Upper lobe of left lung (tissue), 6 donors: ENCODE results near the gene CYP19A1. TPM values are rescaled to one million over a fixed set of nuclear protein-coding genes. Genes with fewer than 3 reads are reported as not detected.

Source experiments
- ATAC-seq, 2 donors: fragments of 200-7000 bp; cut with Tn5 transposase; one replicate each; pipeline ENCODE4 v1.9.1; 2022; ENCODE audit warnings: mild to moderate bottlenecking in 2 of 2, moderate library complexity in 2 of 2; ENCODE audit not compliant: low FRiP score in 2 of 2
- DNase-seq, 2 donors: peaks; one replicate each; pipeline ENCODE4 v3.0.0-alpha.2; 2019 to 2020
- H3K27ac ChIP-seq, 4 donors: fragments of 200-600 bp; sonication (generic); one replicate each; pipeline ENCODE4 v1.5.1; 2016 to 2019
- H3K27me3 ChIP-seq, 4 donors: fragments of 200-600 bp; sonication (generic); one replicate each; pipeline ENCODE4 v1.5.1; 2017 to 2019
- H3K36me3 ChIP-seq, 4 donors: fragments of 200-600 bp; sonication (generic); one replicate each; pipeline ENCODE4 v1.5.1; 2016 to 2019
- H3K4me1 ChIP-seq, 4 donors: fragments of 200-600 bp; sonication (generic); one replicate each; pipeline ENCODE4 v1.5.1; 2018 to 2019
- H3K4me3 ChIP-seq, 4 donors: fragments of 200-600 bp; sonication (generic); one replicate each; pipeline ENCODE4 v1.5.1; 2017 to 2019; ENCODE audit warnings: mild to moderate bottlenecking in 2 of 4, moderate library complexity in 1 of 4
- H3K9me3 ChIP-seq, 4 donors: fragments of 200-600 bp; sonication (generic); one replicate each; pipeline ENCODE4 v1.5.1; 2018 to 2019
- CTCF ChIP-seq, 6 experiments: fragments of 450-650 bp in 4 of 6; fragments of 200-600 bp in 2 of 6; sonication (generic) in 2 of 6; IDR thresholded peaks; one replicate each; pipeline ENCODE4 v1.5.1; 2016 to 2019; ENCODE audit warnings: antibody characterized with exemption in 6 of 6
- EP300 ChIP-seq, 4 donors: sonication (generic); formaldehyde crosslinking; IDR thresholded peaks; one replicate each; pipeline ENCODE4 v1.5.1; 2017; ENCODE audit warnings: antibody characterized with exemption in 4 of 4, control low read depth in 2 of 4
- POLR2A ChIP-seq, 4 donors: fragments of 450-650 bp; IDR thresholded peaks; one replicate each; pipeline ENCODE4 v1.5.1; 2016 to 2017; ENCODE audit warnings: antibody characterized with exemption in 4 of 4, mild to moderate bottlenecking in 2 of 4
- POLR2AphosphoS5 ChIP-seq, 2 donors: sonication (generic); formaldehyde crosslinking; IDR thresholded peaks; one replicate each; pipeline ENCODE4 v1.5.1; 2017; ENCODE audit warnings: antibody characterized with exemption in 2 of 2
- WGBS, 2 donors: methylation state at CpG; one replicate each; pipeline ENCODE4 v1.1.5; 2017 to 2018; 5-methylcytosine and 5-hydroxymethylcytosine counted together
- total RNA-seq, 6 donors: library from RNA; depleted of rRNA in 4 of 6; stranded (reverse); fragments of >200 nt in 4 of 6; gene quantifications; one replicate each; pipeline versions ENCODE4 v1.1.0 to v1.2.1, GENCODE V29; 2016 to 2021
- donor health status: DM: no; HTN: no; CAD: no; lungs with moderate emphysema.
- donor health status: DM: no; HTN: yes; CAD: no; lungs with severe emphysema.

The CYP19A1 gene
- total RNA-seq = 1 to 10 TPM in 2 of 6 donors, under 1 TPM in 2, not detected in 2; 0.52 to 8.4 (median 1.0) TPM

DNA sequence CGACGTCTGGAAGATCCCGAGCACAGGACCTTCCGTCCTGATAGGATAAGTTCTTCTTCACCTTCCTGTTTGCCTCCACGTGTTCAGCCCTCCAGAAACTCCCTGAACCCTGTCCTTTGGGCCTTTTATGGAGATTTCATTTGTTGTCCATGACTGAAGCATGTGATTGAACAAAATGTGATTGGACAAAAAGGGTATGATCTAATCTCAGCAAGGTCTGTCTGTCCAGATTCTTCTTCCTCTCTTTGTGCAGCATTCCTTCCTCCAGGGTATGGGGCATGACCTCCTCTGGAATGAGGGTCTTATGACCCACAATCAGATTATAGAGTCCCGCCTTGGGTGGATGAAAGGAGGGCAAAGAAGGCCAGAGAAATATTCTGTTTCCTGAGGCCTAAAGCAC is at the start of gene CYP19A1:
TSS of gene CYP19A1 (minus strand) at position 101 of the 400 bp plus-strand sequence. CDS start 95,684 bp downstream, outside the sequence.
- Histone ChIP-seq H3K27ac (no peak within 1 kb of the TSS), H3K36me3 (no peaks in the 10 kb centered on the region), H3K27me3 (no peaks in the 10 kb centered on the region), H3K4me1 (peaks cover 13 to 26% (median 21%) of the 10 kb centered on the region in 4 donors), H3K9me3 (no peaks in the 10 kb centered on the region), H3K4me3 (no peak within 1 kb of the TSS)
- TF ChIP-seq POLR2AphosphoS5 (IDR thresholded peaks at IDR 0.05) (no peak), CTCF (IDR thresholded peaks at IDR 0.05) (no peak), POLR2A (IDR thresholded peaks at IDR 0.05) (no peak)
- DNase-seq (no peak), ATAC-seq (no peak)
- 91 to 92% methylated on average over 6 of the region's 6 CpGs for WGBS, 2 donors

DNA sequence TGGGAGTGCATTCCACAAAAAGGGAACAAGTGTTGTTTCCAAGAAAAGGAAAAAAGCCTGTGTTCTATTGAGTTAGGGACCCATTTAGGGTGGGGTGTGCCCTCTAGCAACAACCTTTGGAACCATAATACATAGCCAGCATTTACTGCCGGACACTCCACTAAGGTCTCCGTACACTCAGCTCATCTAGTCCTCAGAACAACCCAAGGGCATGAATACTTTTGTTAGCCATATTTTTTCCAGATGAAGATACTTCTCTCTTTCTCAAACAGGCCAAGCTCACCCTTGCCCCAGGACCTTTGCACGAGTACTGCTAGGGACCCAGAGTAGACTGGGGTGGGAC is 49.3 kb upstream of the CYP19A1 start:
- WGBS, 2 donors = 89 to 96% methylated on average over 3 of the region's 3 CpGs
- DNase-seq (no peak), ATAC-seq (no peak)
- H3K4me3 ChIP-seq = no peak overlapping the region
- no peaks in the 10 kb centered on the region for H3K4me1 ChIP-seq
- H3K27ac ChIP-seq = no peak overlapping the region
- no peaks in the 10 kb centered on the region for H3K36me3 ChIP-seq
- H3K9me3 ChIP-seq = no peaks in the 10 kb centered on the region
- no peak for TF ChIP-seq CTCF (IDR thresholded peaks at IDR 0.05)
- no peaks in the 10 kb centered on the region for H3K27me3 ChIP-seq

DNA sequence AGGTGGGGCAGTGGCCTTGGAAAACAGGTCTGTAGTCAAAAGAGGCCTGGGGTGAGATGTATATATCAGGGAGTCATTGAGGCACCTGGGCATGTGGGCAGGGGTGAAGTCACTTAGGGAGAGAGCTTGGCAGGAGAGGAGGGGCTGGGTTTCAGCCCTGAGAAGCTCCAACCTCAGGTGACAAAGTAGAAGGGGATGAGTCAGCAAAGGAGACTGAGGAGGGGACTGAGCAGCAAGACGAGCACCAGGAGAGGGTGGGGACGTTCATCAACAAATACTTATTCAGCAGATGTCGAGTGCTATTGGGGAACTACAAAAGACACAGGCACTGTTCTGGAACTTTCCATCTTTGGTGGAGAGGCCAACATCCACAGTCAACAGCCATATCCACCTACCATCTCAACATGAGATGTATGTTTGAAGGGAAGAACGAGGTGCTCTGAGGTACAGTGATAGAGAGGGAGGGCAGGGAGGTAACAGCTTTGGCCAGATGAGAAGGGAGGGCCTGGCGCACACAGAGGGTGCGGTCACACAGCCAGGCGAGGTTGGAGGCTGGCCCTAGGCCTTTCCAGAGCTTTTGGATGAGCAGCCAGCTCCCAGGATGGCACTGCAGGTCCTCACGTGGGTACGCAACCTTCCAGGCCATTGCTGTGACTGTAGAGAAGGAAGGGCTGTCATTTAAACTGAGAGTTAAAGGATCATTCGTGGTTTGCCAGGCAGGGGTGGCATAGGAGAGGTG is 48.7 kb upstream of the CYP19A1 start:
- Histone ChIP-seq H3K27ac (no peak overlapping the region), H3K4me3 (no peak overlapping the region), H3K27me3 (no peaks in the 10 kb centered on the region), H3K36me3 (no peaks in the 10 kb centered on the region), H3K9me3 (no peaks in the 10 kb centered on the region), H3K4me1 (no peaks in the 10 kb centered on the region)
- ATAC-seq = no peak
- no peak for TF ChIP-seq CTCF (IDR thresholded peaks at IDR 0.05)
- TF ChIP-seq POLR2AphosphoS5 (IDR thresholded peaks at IDR 0.05) = no peak
- no peak for TF ChIP-seq POLR2A (IDR thresholded peaks at IDR 0.05)
- TF ChIP-seq EP300 (IDR thresholded peaks at IDR 0.05) = no peak
- DNase-seq = peak in 1 of 2 donors; percentile 18
- WGBS, 2 donors = 75 to 85% methylated on average over 10 of the region's 10 CpGs

GRCh38 chr15:51386486-51386885 is 48.1 kb upstream of the CYP19A1 start:
- no peaks in the 10 kb centered on the region for H3K36me3 ChIP-seq
- H3K27ac ChIP-seq = no peak overlapping the region
- H3K27me3 ChIP-seq = no peaks in the 10 kb centered on the region
- TF ChIP-seq EP300 (IDR thresholded peaks at IDR 0.05) (no peak), CTCF (IDR thresholded peaks at IDR 0.05) (no peak), POLR2AphosphoS5 (IDR thresholded peaks at IDR 0.05) (no peak), POLR2A (IDR thresholded peaks at IDR 0.05) (no peak)
- DNase-seq = peak in 1 of 2 donors; percentile 56
- H3K4me1 ChIP-seq = no peaks in the 10 kb centered on the region
- ATAC-seq = no peak
- H3K4me3 ChIP-seq = no peak overlapping the region
- H3K9me3 ChIP-seq = no peaks in the 10 kb centered on the region
- 88 to 94% methylated on average over 12 of the region's 12 CpGs for WGBS, 2 donors

- TF ChIP-seq POLR2AphosphoS5 (IDR thresholded peaks at IDR 0.05) (no peak), POLR2A (IDR thresholded peaks at IDR 0.05) (no peak), EP300 (IDR thresholded peaks at IDR 0.05) (no peak), CTCF (IDR thresholded peaks at IDR 0.05) (no peak)
- 81 to 87% methylated on average over 4 to 8 of the region's 8 CpGs for WGBS, 2 donors
- DNase-seq = no peak
- ATAC-seq = no peak
- no peaks in the 10 kb centered on the region for H3K36me3 ChIP-seq
- H3K27me3 ChIP-seq = no peaks in the 10 kb centered on the region
- no peak overlapping the region for H3K27ac ChIP-seq
- H3K4me3 ChIP-seq = no peak overlapping the region
- H3K9me3 ChIP-seq = no peaks in the 10 kb centered on the region
- peaks cover 0 to under 1% (median 0%) of the 10 kb centered on the region in 4 donors for H3K4me1 ChIP-seq
Measured at GRCh38 chr15:51386029-51386428, 47.6 kb upstream of the CYP19A1 start.
